ENCODE data around the gene PPP3R1.

Gene PPP3R1

GRCh38 chr2:68256093-68256450 is 3.7 kb upstream of the PPP3R1 start:
- DNase-seq = no peak

GRCh38 chr2:68253219-68254068 is 1.1 kb upstream of the PPP3R1 start:
- no peak for DNase-seq

DNA sequence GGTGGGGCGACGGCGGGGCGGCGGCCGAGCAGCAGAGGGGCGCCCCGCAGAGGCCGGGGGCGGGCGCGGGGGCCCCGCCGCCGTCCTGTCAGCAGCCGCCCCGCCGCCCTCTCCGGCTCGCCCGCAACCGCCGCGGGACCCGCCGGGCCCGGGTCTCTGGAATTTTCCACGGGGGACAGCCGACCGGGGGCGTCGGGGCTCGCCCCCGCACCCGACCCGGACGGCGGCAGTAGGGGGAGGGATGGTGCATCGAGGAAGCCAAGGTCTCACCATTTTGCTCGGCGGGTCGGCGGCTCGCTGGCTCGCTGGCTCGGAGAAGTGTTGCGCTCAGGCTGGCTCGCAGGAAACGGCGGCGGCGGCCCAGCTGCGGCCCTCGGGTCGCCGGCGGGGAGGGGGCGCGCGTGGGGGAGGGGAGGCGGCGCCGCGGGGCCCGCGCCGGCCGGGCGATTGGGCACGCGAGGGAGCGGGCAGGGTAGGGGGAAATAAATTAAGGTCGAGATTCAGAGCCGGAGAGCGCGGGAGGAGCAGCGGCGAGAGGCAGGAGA is 405 bp downstream of the PPP3R1 start:
- DNase-seq = no peak

DNA sequence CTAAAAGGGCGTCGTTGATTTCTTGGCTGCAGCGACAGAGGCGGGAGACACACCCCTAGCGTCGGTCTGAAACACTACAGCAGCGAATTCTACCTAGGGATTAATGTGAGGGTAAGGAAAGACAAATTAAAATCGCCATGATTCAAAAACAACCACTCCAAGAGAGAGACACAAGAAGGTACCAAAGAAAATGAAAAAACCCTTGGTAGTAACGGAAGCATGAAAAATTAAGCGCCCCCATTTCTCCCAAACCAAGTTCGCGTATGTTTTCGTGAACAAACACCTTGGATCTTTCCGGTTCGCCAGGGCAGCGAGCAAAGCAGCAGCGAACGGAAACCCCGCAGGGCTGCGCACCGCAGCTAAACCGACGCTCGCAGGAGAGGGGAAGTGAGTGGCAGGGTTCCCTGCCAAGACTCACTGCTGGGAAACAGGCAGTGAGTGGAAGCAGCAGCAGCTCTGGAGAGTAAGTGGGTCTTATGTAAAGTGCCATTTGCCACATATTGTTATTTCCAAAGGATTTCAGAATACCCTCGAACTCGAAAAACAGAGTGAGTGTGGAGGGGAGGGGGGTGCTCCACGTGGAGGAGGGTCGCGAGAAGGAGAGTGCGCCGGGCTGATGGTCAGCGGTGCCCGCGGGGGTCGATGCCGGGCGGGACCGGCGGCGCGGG is 1.0 kb downstream of the PPP3R1 start:
- peak; percentile 22 to 61 for DNase-seq

DNA sequence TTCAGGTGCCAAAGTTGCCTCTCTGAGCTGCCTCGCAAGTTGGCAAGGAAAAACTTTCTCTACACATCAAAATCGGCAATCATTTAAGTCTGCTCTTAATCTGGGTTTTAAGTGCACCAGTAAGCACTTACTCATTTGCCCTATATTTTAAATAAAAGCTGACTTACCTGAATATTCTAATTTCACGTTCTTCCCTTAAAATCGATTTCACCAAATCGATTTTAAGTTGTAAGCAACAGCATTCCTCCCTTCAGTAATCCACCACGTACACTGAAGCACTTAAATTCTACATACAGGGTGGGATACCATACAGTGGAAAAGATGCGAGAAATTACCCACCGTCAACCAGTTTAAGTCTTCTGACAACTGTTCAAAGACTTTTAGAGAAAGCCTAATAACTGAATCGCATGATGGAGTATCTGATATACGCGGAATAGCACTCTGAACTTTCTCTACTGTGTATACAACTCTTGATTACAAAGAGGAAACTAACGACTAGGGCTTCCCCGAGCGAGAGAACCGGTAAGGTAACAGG is 1.6 kb downstream of the PPP3R1 start:
- DNase-seq = no peak

DNA sequence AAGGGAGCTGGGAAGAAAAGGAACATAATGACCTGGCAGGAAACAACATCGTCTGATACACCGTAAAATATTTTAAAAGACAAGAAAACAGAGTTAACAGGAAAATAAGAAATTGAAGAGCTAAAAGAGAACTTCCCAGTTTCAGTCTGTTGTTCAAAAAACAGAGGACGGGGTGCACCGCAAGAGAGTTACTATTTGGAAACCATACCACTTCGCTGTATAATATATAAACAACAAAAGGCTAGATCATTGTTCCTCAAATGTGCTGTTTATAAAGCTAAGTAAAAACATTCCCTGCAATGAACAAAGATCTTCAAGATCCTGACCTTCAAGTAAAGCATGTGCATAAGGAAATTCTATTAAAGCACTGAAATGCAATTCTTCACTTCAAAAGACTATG is 2.1 kb downstream of the PPP3R1 start:
- no peak for DNase-seq

- no peak for DNase-seq
These were observed 3.5 kb downstream of the PPP3R1 start for GRCh38 chr2:68248806-68249205.

DNA sequence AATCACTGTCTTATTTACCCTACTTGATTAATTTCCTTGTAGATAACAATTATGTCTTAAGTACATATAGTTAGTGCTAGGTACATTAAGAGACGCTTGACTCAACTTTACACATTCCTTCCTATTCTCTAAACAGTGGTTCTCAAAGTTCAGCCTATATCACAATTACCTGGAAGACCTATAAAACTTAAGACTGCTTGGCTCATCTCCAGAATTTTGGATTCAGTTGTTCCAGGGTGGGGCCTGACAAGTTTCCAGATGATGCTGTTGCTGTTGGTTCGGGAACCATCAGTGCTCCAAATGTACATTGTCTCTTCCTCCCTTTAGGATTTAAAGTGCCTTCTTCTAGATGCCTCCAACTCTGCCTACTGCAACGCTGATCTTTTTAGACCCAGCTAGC is 4.0 kb downstream of the PPP3R1 start:
- no peak for DNase-seq

DNA sequence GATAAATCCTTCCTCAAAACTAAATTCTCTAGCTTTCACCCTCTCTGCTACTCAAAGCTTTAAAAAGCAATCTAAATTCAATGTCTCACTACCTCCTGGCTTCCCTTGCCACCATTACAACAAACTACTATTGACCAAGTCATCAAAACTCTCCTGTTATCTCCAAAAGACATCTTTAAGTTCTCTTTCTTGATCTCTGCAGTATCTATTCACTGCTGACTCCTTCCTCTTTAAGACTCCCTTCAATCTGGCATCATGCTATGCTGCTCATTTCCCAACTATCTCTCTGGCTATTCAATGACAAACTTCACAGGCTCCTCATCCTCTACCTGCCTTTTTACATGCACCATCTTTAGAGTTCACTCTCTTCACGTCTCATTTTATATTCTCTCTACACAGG is 5.9 kb downstream of the PPP3R1 start:
- no peak for DNase-seq

DNA sequence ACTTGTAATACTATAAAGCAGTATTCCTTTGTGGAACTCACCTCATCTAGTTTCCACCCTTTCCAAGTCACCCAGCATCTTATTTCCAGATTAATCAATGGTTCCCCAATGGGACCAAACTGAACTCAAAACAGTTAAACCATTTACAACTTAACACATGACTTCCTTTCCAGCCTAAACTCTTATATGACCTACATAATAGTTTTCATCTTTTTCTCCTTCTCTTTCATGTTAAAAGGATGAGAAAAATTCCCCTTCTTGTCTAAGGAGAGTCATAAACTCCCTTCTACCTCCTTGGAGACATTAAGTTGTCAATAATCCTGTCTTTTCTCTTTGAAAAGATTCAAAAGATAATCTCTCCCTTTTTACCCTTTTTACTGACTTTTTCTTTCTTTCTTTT is 6.7 kb downstream of the PPP3R1 start:
- DNase-seq = no peak

DNA sequence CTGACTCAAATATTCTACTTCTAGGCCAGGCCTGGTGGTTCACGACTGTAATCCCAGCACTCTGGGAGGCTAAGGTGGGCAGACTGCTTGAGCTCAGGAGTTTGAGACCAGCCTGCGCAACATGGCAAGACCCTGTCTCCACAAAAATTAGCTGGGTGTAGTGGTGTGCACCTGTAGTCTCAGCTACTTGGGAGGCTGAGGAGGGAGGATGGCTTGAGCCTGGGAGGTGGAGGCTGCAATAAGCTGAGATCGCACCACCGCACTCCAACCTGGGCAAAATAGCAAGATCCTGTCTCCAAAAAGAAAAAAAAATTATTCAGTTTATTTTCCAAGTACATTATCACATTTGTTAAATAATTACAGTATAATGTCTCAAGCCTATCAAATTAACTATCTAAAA is 7.3 kb downstream of the PPP3R1 start:
- no peak for DNase-seq

DNA sequence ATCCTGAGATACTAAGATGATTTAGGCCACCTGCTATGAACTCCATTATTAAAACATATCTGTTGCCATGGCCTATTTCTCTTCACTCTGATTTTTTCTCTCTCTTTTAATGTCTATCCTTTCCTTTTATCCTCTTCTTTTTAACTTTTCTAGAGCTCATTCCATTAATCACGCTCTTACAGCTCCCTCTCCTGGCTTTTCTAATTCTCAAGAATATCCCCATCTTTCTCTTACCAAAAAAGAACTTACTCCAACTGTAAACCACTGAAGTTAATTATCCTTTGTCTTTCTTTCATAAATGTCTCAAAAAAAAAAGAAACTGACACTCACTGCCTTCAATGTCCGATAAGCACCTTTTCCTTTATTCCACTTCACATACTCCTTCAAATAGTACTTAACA is 7.9 kb downstream of the PPP3R1 start:
- no peak for DNase-seq

DNA sequence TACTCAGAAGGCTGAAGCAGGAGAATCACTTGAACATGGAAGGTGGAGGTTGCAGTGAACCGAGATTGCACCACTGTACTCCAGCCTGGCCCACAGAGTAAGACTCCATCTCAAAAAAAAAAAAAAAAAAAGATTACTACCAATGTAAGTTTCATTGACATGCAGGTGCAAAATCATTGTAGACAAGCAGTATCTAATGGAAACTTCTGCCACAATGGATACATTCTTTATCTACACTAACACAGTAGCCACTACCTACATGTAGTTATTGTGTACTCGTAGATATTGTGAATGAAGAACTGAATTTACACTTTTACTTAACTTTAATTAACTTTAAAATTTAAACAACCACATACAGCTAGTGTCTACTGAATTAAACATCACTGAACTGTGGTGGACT is 10.6 kb downstream of the PPP3R1 start:
- no peak for DNase-seq

DNA sequence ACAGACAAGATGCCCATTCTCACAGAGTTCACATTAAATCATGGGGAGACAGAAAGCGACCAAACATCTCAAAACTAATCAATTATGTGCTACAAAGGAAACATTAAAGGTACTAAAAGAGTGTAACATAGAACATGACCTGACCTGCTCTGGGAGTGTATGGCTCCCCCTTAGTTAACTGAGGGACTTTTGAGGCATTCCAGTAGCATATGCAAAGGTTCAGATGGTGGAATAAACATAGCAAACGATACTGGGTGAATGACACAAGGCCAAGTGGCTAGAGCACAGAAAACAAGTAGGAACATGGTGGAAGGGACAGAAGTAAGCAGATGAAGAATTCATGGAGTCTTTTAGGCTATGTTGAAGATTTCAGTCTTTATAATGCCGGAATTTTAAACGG is 11.9 kb downstream of the PPP3R1 start:
- no peak for DNase-seq

GRCh38 chr2:68238955-68239822 is 13.1 kb downstream of the PPP3R1 start:
- no peak for DNase-seq

GRCh38 chr2:68237976-68238580 is 14.3 kb downstream of the PPP3R1 start:
- no peak for DNase-seq

DNA sequence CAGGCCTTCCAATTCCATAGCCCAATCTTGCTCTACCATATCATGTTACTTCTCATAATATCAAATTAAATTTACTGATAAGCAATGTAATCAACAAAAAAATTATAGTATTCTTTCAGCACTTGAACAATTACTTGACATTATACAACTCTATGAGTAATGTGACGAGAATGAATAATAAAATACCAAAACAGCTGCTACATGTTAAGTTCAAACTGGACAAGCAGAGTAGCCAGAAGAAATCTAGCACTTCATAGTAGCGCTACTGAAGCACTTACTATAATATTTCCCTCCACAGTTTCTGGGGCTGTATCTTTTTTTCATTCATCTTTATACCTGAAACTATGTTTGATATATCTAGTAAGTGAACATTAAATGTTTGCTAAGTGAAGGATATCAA is 14.9 kb downstream of the PPP3R1 start:
- no peak for DNase-seq

GRCh38 chr2:68236876-68237275 is 15.5 kb downstream of the PPP3R1 start:
- no peak for DNase-seq

DNA sequence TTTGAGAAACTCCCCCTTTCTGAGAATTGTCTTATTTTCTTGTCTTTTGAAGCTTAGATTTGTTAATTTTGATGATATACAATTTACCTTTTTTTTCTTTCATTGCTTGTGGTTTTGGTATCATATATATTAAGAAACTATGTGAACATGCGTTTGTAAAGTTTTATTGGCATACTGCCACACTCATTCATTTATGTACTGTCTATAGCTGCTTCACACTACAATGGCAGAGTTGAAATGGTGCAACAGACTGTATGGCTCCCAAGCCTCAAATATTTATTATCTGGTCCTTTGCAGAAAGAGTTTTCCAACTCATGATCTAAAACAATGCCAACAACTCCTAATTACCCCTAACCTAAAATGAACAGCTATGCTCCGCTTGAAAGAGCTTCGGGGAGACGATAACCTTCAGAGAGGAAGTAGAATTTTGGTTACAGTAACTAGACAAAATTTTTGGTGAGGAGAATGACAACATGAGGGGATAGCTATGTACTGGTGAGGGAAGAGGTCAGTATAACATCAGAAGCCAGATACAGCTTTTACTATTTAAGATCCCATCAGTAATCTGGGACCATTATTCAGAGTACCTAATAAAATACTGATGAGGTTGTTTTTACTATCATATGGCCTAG is 16.1 kb downstream of the PPP3R1 start:
- DNase-seq = no peak

- DNase-seq = no peak
These were observed 17.2 kb downstream of the PPP3R1 start for GRCh38 chr2:68235090-68235489.

GRCh38 chr2:68234405-68234804 is 17.9 kb downstream of the PPP3R1 start:
- DNase-seq = no peak

DNA sequence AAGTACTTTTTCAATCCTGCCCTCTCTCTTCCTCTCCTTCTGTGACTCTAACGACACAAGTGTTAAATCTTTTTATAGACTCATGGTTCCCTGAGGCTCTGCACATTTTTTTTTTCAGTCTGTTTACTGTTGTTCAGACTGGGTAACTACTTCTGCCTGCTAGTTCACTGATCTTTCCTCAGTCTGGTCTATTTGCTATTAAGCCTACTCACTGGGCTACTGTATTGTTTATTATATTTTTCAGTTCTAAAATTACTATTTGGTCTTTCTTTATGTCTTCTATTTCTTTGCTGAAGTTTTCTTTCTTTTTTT is 21.3 kb downstream of the PPP3R1 start:
- no peak for DNase-seq

Measured in hippocampal formation (tissue), 2 donors.